CD14-positive monocyte (primary cell): ENCODE results near the gene SLC51A. TPM values are rescaled to one million over a fixed set of nuclear protein-coding genes. Genes with fewer than 3 reads are reported as not detected.

Source experiments
- DNase-seq, 3 donors: peaks; one replicate each; pipeline ENCODE4 v3.0.0-alpha.2; 2011 to 2022
- H2AFZ ChIP-seq: 2 replicates; pipeline ENCODE4 v1.6.0; 2012; ENCODE audit warnings: mild to moderate bottlenecking, low read depth, low read length, inconsistent platforms; ENCODE audit not compliant: insufficient read depth, poor library complexity, severe bottlenecking
- H3K27ac ChIP-seq, 2 donors: 1 replicate in 1 of 2; 2 replicates in 1 of 2; pipeline ENCODE4 v1.5.1; 2012 to 2013; ENCODE audit warnings: low read length in 2 of 2, control low read depth in 1 of 2, inconsistent platforms in 1 of 2, low read depth in 1 of 2, mild to moderate bottlenecking in 1 of 2
- H3K27me3 ChIP-seq, 2 donors: one replicate each; pipeline versions ENCODE4 v1.6.0 to v1.6.1; 2011 to 2013; ENCODE audit warnings: low read length in 2 of 2; ENCODE audit not compliant: control insufficient read depth in 2 of 2, insufficient read depth in 2 of 2
- H3K36me3 ChIP-seq, 2 donors: replicated peaks in 1 of 2; 1 replicate in 1 of 2; 2 replicates in 1 of 2; pipeline versions ENCODE4 v1.5.1 to v1.6.1; 2012 to 2013; ENCODE audit warnings: low read length in 2 of 2, control low read depth in 1 of 2, inconsistent platforms in 1 of 2, mild to moderate bottlenecking in 1 of 2; ENCODE audit not compliant: insufficient read depth in 2 of 2, control insufficient read depth in 1 of 2
- H3K4me1 ChIP-seq, 2 donors: 1 replicate in 1 of 2; 2 replicates in 1 of 2; pipeline versions ENCODE4 v1.5.1 to v1.6.1; 2012 to 2013; ENCODE audit warnings: low read length in 2 of 2, control low read depth in 1 of 2, inconsistent platforms in 1 of 2, mild to moderate bottlenecking in 1 of 2, moderate library complexity in 1 of 2; ENCODE audit not compliant: insufficient read depth in 2 of 2, control insufficient read depth in 1 of 2
- H3K4me2 ChIP-seq: replicated peaks from 2 replicates; pipeline ENCODE3; 2012; ENCODE audit warnings: low read length, moderate library complexity, mild to moderate bottlenecking; ENCODE audit not compliant: poor library complexity, severe bottlenecking; ENCODE audit errors: extremely low read depth
- H3K4me3 ChIP-seq, 3 experiments: fragments of 200-600 bp in 1 of 3; sonication (generic) in 1 of 3; replicated peaks in 1 of 3; 1 replicate in 2 of 3; 2 replicates in 1 of 3; pipeline ENCODE4 v1.5.1; 2011 to 2013; ENCODE audit warnings: low read length in 3 of 3, mild to moderate bottlenecking in 3 of 3, control low read depth in 2 of 3, low read depth in 2 of 3, inconsistent platforms in 1 of 3, moderate library complexity in 1 of 3
- H3K79me2 ChIP-seq: 2 replicates; pipeline ENCODE4 v1.6.0; 2012; ENCODE audit warnings: mild to moderate bottlenecking, control low read depth, inconsistent platforms, low read length, moderate library complexity; ENCODE audit not compliant: insufficient read depth
- H3K9ac ChIP-seq: 2 replicates; pipeline ENCODE4 v1.6.0; 2017; ENCODE audit warnings: low read length, mild to moderate bottlenecking; ENCODE audit not compliant: insufficient read depth, poor library complexity, severe bottlenecking
- H3K9me3 ChIP-seq, 2 donors: replicated peaks in 1 of 2; 1 replicate in 1 of 2; 2 replicates in 1 of 2; pipeline versions ENCODE4 v1.5.1 to v1.6.1; 2012 to 2013; ENCODE audit warnings: low read length in 2 of 2, control low read depth in 1 of 2; ENCODE audit not compliant: control insufficient read depth in 1 of 2, insufficient read depth in 1 of 2
- H4K20me1 ChIP-seq: 2 replicates; pipeline ENCODE4 v1.6.0; 2012; ENCODE audit warnings: mild to moderate bottlenecking, low read length, control low read depth, moderate library complexity; ENCODE audit not compliant: insufficient read depth
- H3K27ac Mint-ChIP-seq, 7 donors: one replicate each; pipeline ENCODE4 v1.8.0; 2020; ENCODE audit warnings: mild to moderate bottlenecking in 7 of 7, mixed read lengths in 7 of 7, moderate library complexity in 6 of 7, inconsistent platforms in 2 of 7
- H3K27me3 Mint-ChIP-seq, 3 donors: one replicate each; pipeline ENCODE4 v1.8.0; 2021 to 2022; ENCODE audit warnings: low read depth in 3 of 3, mild to moderate bottlenecking in 3 of 3, mixed read lengths in 3 of 3, moderate library complexity in 3 of 3, inconsistent platforms in 1 of 3
- H3K36me3 Mint-ChIP-seq, 2 donors: one replicate each; pipeline ENCODE4 v1.8.0; 2020; ENCODE audit warnings: mixed read lengths in 2 of 2, inconsistent platforms in 1 of 2, mild to moderate bottlenecking in 1 of 2
- H3K4me1 Mint-ChIP-seq: one replicate; pipeline ENCODE4 v1.8.0; 2020; ENCODE audit warnings: mild to moderate bottlenecking, mixed read lengths
- H3K4me3 Mint-ChIP-seq, 2 donors: one replicate each; pipeline ENCODE4 v1.8.0; 2020; ENCODE audit warnings: mild to moderate bottlenecking in 2 of 2, mixed read lengths in 2 of 2, moderate library complexity in 1 of 2
- H3K9me3 Mint-ChIP-seq, 7 donors: one replicate each; pipeline ENCODE4 v1.8.0; 2020 to 2022; ENCODE audit warnings: mixed read lengths in 7 of 7, mild to moderate bottlenecking in 6 of 7, moderate library complexity in 6 of 7, inconsistent platforms in 2 of 7
- CTCF ChIP-seq: fragments of 200-600 bp; IDR thresholded peaks from one replicate; pipeline ENCODE4 v1.8.0; 2022; ENCODE audit warnings: antibody characterized with exemption, mild to moderate bottlenecking
- WGBS: methylation state at CpG from one replicate; pipeline ENCODE4 v1.1.5; 2013; ENCODE audit warnings: missing lambda C conversion rate; ENCODE audit not compliant: insufficient coverage; 5-methylcytosine and 5-hydroxymethylcytosine counted together
- intact Hi-C, 2 donors: fragments of 100-400 bp; cut with micrococcal nuclease; formaldehyde crosslinking; loops; one replicate each; pipeline versions ENCODE4 v1.15.0 to v1.15.1; 2023
- polyA plus RNA-seq, 3 donors: library from polyadenylated mRNA; depleted of rRNA in 1 of 3; unstranded in 2 of 3; stranded (reverse) in 1 of 3; fragments of 300-500 nt in 2 of 3; fragments of >200 nt in 1 of 3; fragmentation: Illumina TruSeq in 2 of 3; gene quantifications; 1 replicate in 2 of 3; 2 replicates in 1 of 3; pipeline ENCODE4 v1.2.3, GENCODE V29; 2012 to 2021

SLC51A gene
- polyA plus RNA-seq, 3 donors, result 0.27 to 1.1 (median 0.37) TPM

- H3K27me3 ChIP-seq, result no peaks in the 10 kb centered on the region
- 100% methylated on average over 3 of the region's 5 CpGs for WGBS
- no peaks in the 10 kb centered on the region for H3K9me3 ChIP-seq
- H3K9ac ChIP-seq, result no peak overlapping the region
- Mint-ChIP-seq H3K27me3 (no peaks in the 10 kb centered on the region), H3K4me3 (no peak overlapping the region), H3K4me1 (peaks cover 29% of the 10 kb centered on the region), H3K27ac (peak overlapping the region in 4 of 7 donors; percentile 2 to 73 (median 34)), H3K9me3 (no peaks in the 10 kb centered on the region), H3K36me3 (peaks cover 22 to 42% of the 10 kb centered on the region in 2 donors)
- peaks cover 83% of the 10 kb centered on the region for H3K79me2 ChIP-seq
- H3K27ac ChIP-seq, result peak overlapping the region in 1 of 2 donors; percentile 49
- no peak overlapping the region for H2AFZ ChIP-seq
- peaks cover 20 to 41% of the 10 kb centered on the region in 2 donors for H3K36me3 ChIP-seq
- peaks cover 19% of the 10 kb centered on the region in 2 donors for H3K4me1 ChIP-seq
- H4K20me1 ChIP-seq, result peaks cover 88% of the 10 kb centered on the region
- intact Hi-C loops, result no loop called here
- H3K4me3 ChIP-seq, result no peak overlapping the region
- peak in 1 of 3 donors; percentile 23 for DNase-seq
- H3K4me2 ChIP-seq, result no peak overlapping the region
- no peak for TF ChIP-seq CTCF
These were observed 58.3 kb downstream of the SLC51A start for GRCh38 chr3:196274585-196274984.

DNA sequence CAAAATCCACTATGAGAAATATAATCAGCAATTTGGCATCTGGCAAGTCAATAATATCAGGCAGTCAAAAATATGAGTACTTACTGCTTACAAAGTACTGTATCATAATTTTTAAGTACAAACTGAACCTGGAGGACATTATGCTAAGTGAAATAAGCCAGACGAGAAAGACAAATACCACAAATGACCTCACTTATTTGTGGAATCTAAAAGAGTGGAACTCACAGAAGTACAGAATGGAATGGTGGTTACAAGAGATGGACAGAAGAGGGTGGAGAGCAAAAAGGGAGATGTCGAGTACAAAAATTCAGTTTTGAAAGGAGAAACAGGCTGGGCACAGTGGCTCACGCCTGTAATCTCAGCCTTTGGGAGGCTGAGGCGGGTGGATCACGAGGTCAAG lies 58.8 kb downstream of the SLC51A start:
- H3K27ac ChIP-seq, result peak overlapping the region in 1 of 2 donors; percentile 49
- no peaks in the 10 kb centered on the region for H3K9me3 ChIP-seq
- TF ChIP-seq CTCF, result no peak
- no peak for DNase-seq
- no peaks in the 10 kb centered on the region for H3K9me3 Mint-ChIP-seq
- intact Hi-C loops, result no loop called here
- H3K27ac Mint-ChIP-seq, result peak overlapping the region in 2 of 7 donors; percentile 0 to 73
- no peak overlapping the region for H3K4me3 ChIP-seq
- peaks cover 23 to 24% of the 10 kb centered on the region in 2 donors for H3K4me1 ChIP-seq
- peaks cover 20 to 38% of the 10 kb centered on the region in 2 donors for H3K36me3 ChIP-seq
- peaks cover 20 to 37% of the 10 kb centered on the region in 2 donors for H3K36me3 Mint-ChIP-seq
- H3K27me3 ChIP-seq, result no peaks in the 10 kb centered on the region
- 100% methylated on average over 4 of the region's 5 CpGs for WGBS
- no peak overlapping the region for H2AFZ ChIP-seq
- no peak overlapping the region for H3K9ac ChIP-seq
- H4K20me1 ChIP-seq, result peaks cover 91% of the 10 kb centered on the region
- no peak overlapping the region for H3K4me2 ChIP-seq
- H3K79me2 ChIP-seq, result peaks cover 84% of the 10 kb centered on the region
- no peak overlapping the region for H3K4me3 Mint-ChIP-seq
- peaks cover 33% of the 10 kb centered on the region for H3K4me1 Mint-ChIP-seq
- H3K27me3 Mint-ChIP-seq, result peaks cover 0 to 2% (median 0%) of the 10 kb centered on the region in 3 donors
